Measurements from ENCODE around the gene BSND. TPM values are rescaled to one million over a fixed set of nuclear protein-coding genes. Genes with fewer than 3 reads are reported as not detected.

Gene BSND
- total and polyA plus RNA-seq, 4 donors: 0.02 TPM; not detected in 3

- no peak for ATAC-seq (ENCODE audit: insufficient read depth, low FRiP score)
Measured at GRCh38 chr1:55044617-55045397, 46.1 kb downstream of the BSND start.

DNA sequence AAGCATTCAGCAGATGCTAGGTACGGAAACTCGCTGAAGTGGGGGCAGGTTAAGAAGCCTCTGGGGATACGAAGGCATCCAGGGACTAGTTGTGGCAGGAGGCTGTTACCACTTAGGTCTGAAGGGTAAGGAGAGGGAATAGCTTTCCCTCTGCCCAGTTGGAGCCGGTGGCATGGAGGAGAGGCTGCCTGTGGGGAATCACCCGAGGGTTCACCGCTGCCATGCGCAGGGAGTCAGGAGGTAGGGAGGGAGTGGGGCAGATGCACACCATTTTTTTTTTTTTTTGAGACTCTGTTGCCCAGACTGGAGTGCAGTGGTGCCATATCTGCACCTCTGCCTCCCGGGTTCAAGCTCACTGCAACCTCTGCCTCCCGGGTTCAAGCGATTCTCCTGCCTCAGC, 46.7 kb downstream of the BSND start:
- DNase-seq (no peak), ATAC-seq (ENCODE audit: insufficient read depth, low FRiP score) (no peak)
- peaks cover 0 to 24% (median 14%) of the 10 kb centered on the region in 3 donors for H3K27me3 ChIP-seq (ENCODE audit: control insufficient read depth in 3 of 3, insufficient read depth in 3 of 3, low read length in 2 of 3)
- no peak overlapping the region for H3K9ac ChIP-seq (ENCODE audit: insufficient read depth in 1 of 2, low read length in 2 of 2)
- peaks cover 0 to 8% (median 0%) of the 10 kb centered on the region in 5 donors for H3K4me1 ChIP-seq (ENCODE audit: control insufficient read depth in 5 of 5, insufficient read depth in 5 of 5, low read length in 5 of 5)
- H3K27ac ChIP-seq (ENCODE audit: low read depth in 1 of 2, low read length in 1 of 2): no peak overlapping the region
- peaks cover 0 to 4% (median 0%) of the 10 kb centered on the region in 4 donors for H3K36me3 ChIP-seq (ENCODE audit: control insufficient read depth in 4 of 4, insufficient read depth in 4 of 4, low read length in 4 of 4)
- H3K9me3 ChIP-seq (ENCODE audit: control insufficient read depth in 4 of 4, insufficient read depth in 3 of 4, low read length in 3 of 4): no peaks in the 10 kb centered on the region
- WGBS, 2 donors: 97 to 98% methylated on average over 10 of the region's 10 CpGs
- TF ChIP-seq, protein P1, sequence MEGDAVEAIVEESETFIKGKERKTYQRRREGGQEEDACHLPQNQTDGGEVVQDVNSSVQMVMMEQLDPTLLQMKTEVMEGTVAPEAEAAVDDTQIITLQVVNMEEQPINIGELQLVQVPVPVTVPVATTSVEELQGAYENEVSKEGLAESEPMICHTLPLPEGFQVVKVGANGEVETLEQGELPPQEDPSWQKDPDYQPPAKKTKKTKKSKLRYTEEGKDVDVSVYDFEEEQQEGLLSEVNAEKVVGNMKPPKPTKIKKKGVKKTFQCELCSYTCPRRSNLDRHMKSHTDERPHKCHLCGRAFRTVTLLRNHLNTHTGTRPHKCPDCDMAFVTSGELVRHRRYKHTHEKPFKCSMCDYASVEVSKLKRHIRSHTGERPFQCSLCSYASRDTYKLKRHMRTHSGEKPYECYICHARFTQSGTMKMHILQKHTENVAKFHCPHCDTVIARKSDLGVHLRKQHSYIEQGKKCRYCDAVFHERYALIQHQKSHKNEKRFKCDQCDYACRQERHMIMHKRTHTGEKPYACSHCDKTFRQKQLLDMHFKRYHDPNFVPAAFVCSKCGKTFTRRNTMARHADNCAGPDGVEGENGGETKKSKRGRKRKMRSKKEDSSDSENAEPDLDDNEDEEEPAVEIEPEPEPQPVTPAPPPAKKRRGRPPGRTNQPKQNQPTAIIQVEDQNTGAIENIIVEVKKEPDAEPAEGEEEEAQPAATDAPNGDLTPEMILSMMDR (IDR thresholded peaks at IDR 0.05; ENCODE audit: control extremely low read depth, extremely low read depth): no peak
- no peak overlapping the region for H3K4me3 ChIP-seq

More at GRCh38 chr1:55044617-55045397, 46.1 kb downstream of the BSND start:
- 91 to 92% methylated on average over 15 of the region's 15 CpGs for WGBS, 2 donors
- peaks cover 0 to 14% (median 0%) of the 10 kb centered on the region in 5 donors for H3K4me1 ChIP-seq (ENCODE audit: control insufficient read depth in 5 of 5, insufficient read depth in 5 of 5, low read length in 5 of 5)
- H3K9me3 ChIP-seq (ENCODE audit: control insufficient read depth in 4 of 4, insufficient read depth in 3 of 4, low read length in 3 of 4): no peaks in the 10 kb centered on the region
- peaks cover 0 to 4% (median 0%) of the 10 kb centered on the region in 4 donors for H3K36me3 ChIP-seq (ENCODE audit: control insufficient read depth in 4 of 4, insufficient read depth in 4 of 4, low read length in 4 of 4)
- H3K27ac ChIP-seq (ENCODE audit: low read depth in 1 of 2, low read length in 1 of 2): no peak overlapping the region
- H3K27me3 ChIP-seq (ENCODE audit: control insufficient read depth in 3 of 3, insufficient read depth in 3 of 3, low read length in 2 of 3): peaks cover 0 to 28% (median 20%) of the 10 kb centered on the region in 3 donors
- no peak overlapping the region for H3K9ac ChIP-seq (ENCODE audit: insufficient read depth in 1 of 2, low read length in 2 of 2)
- H3K4me3 ChIP-seq: no peak overlapping the region
- no peak for DNase-seq
- TF ChIP-seq, protein P1 (IDR thresholded peaks at IDR 0.05; ENCODE audit: control extremely low read depth, extremely low read depth): no peak

DNA sequence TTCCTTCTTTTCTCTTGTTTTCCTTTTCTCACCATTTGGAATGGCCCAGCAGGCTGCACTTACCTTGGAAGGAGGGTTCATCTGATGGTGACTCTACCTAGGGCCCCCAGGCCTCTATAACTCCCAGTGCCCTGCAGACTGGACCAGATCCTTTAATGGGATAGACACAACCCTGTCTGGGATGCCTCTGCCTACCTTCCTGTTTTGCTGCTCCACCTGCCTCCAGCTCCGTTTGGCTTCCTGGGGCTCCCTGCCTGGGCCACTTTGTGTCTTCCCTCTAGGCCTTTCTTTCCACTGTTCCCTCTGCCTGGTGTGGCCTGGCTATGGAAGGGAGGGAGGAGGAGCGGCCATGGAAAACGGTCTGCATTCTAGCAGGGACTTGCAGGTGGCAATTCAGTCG, 48.1 kb downstream of the BSND start:
- H3K27ac ChIP-seq (ENCODE audit: low read depth in 1 of 2, low read length in 1 of 2): no peak overlapping the region
- TF ChIP-seq, protein P1 (IDR thresholded peaks at IDR 0.05; ENCODE audit: control extremely low read depth, extremely low read depth): no peak
- no peak overlapping the region for H3K4me3 ChIP-seq
- peaks cover 0 to 10% (median under 1%) of the 10 kb centered on the region in 3 donors for H3K27me3 ChIP-seq (ENCODE audit: control insufficient read depth in 3 of 3, insufficient read depth in 3 of 3, low read length in 2 of 3)
- H3K9ac ChIP-seq (ENCODE audit: insufficient read depth in 1 of 2, low read length in 2 of 2): no peak overlapping the region
- ATAC-seq (ENCODE audit: insufficient read depth, low FRiP score): no peak
- no peaks in the 10 kb centered on the region for H3K9me3 ChIP-seq (ENCODE audit: control insufficient read depth in 4 of 4, insufficient read depth in 3 of 4, low read length in 3 of 4)
- peaks cover 0 to 2% (median 0%) of the 10 kb centered on the region in 5 donors for H3K4me1 ChIP-seq (ENCODE audit: control insufficient read depth in 5 of 5, insufficient read depth in 5 of 5, low read length in 5 of 5)
- WGBS, 2 donors: 88 to 94% methylated on average over 4 of the region's 4 CpGs
- H3K36me3 ChIP-seq (ENCODE audit: control insufficient read depth in 4 of 4, insufficient read depth in 4 of 4, low read length in 4 of 4): peaks cover 0 to 4% (median 0%) of the 10 kb centered on the region in 4 donors
- DNase-seq: no peak
